DMS79 treated with DMSO at 0.1 percent for 48 hours (cell line): Measurements from ENCODE around the gene NUP214.
"Not testable (repeated sequence)": the region's sequence is repeated elsewhere in the genome, so short reads cannot be mapped to it uniquely, and the experiment has no call there.

Source experiments
- DNase-seq: peaks from one replicate; lab custom pipeline; 2025; lab: John Stamatoyannopoulos, UW

Gene NUP214

DNA sequence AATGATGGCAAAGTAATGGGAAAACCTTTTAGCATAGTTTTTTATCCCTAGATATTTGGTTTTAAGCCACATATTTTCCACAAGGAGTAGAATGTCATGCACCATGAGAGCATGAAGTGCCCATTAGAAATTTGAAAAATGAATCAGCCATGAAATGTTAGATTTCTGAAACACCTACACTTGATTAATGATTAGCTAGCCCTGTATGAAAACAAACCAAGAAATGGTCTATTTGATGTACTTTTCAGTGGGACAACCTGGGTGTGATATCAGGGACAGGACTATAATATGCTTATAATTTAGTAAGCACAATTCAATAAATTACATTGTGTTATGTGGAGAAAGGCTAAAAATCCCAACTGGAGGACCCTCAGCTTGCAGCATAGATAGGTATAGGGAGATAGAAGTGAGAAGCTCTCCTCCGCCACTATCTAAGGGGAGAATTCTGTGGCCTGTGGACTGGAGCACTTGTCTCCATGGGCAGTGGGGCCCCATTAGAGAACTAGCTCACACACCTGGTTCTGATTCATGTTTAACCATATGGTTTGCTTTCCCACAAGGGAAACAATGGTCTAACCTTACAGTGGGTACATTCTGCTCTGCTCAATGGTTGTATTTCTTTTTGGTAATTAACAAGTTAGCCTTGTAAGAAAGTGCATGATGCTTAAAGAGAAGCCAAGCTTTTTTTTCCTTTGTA is 35.2 kb downstream of the NUP214 start:
- no peak for DNase-seq

- no peak for DNase-seq
These were observed 36.2 kb downstream of the NUP214 start for GRCh38 chr9:131161585-131161984.

DNA sequence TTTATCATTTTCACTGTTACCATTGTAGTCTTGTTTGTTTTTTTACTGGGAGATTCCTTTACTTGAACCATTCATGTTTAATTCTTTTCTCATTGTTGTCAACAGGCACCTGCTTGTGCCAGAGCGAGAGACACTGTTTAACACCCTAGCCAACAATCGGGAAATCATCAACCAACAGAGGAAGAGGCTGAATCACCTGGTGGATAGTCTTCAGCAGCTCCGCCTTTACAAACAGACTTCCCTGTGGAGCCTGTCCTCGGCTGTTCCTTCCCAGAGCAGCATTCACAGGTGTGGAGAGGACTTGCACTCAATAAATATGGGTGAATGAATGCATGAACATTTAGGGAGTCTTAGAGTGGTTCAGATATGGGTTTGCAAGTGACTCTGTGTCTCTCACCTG is 37.5 kb downstream of the NUP214 start:
- DNase-seq = no peak

- DNase-seq = no peak
These were observed 40.1 kb downstream of the NUP214 start for GRCh38 chr9:131165523-131165922.

- DNase-seq = no peak
These were observed 41.8 kb downstream of the NUP214 start for GRCh38 chr9:131167146-131167692.

GRCh38 chr9:131167936-131168335 is 42.5 kb downstream of the NUP214 start:
- DNase-seq = no peak

- DNase-seq = no peak
These were observed 44.3 kb downstream of the NUP214 start for GRCh38 chr9:131169563-131170240.

GRCh38 chr9:131173995-131174394 is 48.6 kb downstream of the NUP214 start:
- DNase-seq = no peak

- no peak for DNase-seq
These were observed 49.4 kb downstream of the NUP214 start for GRCh38 chr9:131174681-131175239.

GRCh38 chr9:131177898-131178297 is 52.5 kb downstream of the NUP214 start:
- DNase-seq = no peak

DNA sequence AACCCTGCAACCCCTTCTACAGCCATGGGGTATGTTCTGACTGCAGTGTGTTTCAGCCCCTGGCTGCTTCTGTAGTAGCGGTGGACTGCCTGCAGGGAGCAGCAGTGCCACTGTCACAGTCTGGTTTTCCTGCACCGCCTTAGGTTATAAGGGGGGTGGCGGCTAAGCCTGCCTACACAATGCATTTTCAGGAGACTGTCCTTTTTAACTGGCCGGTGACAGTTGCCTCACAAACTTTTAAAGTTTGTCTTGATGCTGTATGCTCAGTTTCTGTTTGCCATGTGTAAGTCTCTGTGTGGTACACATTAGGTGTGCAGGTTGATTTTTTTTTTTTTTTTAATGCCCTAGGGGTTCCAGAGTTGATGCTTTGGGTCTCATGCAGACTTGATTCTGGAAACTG is 53.0 kb downstream of the NUP214 start:
- DNase-seq = no peak

GRCh38 chr9:131178926-131179325 is 53.5 kb downstream of the NUP214 start:
- no peak for DNase-seq

DNA sequence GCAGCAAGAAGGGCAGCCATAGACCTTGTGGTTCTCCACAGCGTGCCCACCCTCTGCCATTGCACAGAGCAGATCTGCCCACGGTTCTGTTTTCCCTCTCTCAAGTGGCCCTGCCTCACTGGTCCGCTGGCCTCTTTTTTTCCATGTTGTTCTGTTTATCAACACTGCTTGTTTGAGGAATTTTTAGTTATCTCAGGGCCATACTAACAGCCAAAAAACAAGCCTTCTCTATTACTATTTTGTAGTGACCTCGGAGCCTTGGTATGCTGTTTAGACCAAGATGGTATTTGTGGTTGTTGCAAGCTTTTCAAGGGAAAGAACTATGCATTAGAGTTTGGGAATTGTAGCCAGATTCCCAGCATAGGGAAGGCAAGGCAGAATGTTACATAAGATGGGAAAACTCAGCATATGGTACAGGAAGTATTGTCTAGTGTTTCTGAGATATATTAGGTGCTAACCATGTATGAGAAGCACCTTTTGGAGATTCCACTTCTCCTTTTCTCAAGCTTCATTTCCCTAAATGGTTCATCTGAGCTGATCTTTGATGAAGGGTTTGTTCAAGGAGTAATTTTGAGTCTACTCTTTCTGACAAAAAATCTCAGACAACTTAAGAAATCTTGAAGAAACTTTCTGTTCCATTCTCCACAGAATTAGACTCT is 54.3 kb downstream of the NUP214 start:
- no peak for DNase-seq

- no peak for DNase-seq
These were observed 55.1 kb downstream of the NUP214 start for GRCh38 chr9:131180454-131180853.

DNA sequence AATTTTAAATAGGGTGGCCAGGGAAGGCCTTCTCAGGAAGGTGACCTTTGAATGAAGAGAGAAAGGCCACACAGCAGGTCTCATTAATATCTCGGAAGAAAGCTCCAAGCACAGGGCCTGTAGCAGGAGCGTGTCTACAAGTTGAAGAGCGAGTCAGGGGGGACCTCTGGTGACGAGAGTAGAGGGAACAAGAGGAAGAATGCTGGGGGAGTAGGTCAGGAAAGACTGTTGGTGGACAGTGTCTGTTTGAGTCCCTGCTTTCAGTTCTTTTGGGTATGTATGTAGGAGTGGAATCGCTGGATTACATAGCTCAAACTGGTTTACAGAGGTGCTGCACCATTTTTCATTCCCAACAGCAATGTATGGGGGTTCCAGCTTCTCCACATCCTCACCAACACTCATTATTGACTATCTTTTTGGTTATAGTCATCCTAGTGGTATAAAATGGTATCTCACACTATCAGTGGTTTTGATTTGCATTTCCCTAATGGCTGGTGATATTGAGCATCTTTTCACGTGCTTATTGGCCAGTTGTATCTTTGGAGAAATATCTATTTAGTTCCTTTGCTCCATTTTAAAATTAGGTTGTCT is 55.8 kb downstream of the NUP214 start:
- DNase-seq = no peak

- no peak for DNase-seq
These were observed 60.5 kb downstream of the NUP214 start for GRCh38 chr9:131185924-131186323.

DNA sequence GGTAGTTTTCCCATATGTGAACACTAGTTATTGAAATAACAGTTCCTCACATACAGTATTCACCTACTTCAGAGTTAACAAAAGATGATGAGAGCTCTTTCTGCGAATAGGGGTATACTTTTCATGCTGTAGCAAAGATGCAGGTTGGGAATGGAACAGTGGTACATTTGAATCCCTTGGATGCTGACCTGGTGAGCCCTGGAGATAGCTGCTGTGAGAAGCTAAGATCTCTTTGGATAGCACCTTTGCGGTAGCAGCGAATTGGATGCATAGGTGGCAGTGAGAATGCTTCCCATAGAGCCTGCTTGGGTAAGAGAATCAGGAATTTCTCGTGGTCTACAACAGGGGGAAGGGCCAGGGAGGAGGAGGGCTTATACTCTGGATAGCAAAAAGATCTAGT is 61.2 kb downstream of the NUP214 start:
- no peak for DNase-seq

- no peak for DNase-seq
These were observed 62.6 kb downstream of the NUP214 start for GRCh38 chr9:131187957-131188356.

DNA sequence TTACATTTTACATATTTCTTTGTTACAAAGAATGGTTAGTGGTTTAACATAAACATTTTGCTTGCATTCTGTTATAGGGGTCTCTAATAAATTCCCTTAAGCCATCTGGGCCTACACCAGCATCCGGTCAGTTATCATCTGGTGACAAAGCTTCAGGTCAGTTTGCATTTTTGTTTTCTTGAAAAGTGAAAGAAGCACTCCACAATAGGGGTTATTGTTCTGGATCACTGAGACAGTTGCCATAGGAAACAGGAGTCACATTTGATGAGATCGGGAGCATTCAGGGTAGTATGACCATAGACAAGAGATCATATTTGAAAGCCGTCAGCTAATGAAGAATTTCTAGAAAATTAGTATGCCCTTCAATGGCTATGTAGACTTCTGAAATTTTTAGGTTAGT is 63.6 kb downstream of the NUP214 start:
- no peak for DNase-seq

DNA sequence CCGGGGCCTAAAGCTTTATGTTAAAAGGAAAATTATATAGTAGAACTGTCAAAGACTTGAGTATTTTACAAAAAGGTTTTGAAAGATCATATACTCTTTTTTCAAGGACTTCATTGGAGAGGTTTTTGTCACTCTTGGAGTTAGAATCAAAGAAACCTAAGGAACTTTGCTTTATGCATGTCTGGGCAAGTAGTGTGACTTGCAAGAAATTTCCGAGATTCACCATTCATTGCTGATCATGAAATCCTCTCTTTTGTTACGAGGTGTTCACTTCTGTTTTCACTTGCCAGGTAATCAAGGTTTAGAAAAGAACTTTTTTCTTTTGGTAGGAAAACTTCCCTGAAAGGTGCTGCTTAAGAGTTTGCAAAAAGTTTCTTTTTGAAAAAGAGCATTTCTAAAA is 64.8 kb downstream of the NUP214 start:
- DNase-seq = no peak

GRCh38 chr9:131191032-131191431 is 65.6 kb downstream of the NUP214 start:
- not testable (repeated sequence) for DNase-seq

DNA sequence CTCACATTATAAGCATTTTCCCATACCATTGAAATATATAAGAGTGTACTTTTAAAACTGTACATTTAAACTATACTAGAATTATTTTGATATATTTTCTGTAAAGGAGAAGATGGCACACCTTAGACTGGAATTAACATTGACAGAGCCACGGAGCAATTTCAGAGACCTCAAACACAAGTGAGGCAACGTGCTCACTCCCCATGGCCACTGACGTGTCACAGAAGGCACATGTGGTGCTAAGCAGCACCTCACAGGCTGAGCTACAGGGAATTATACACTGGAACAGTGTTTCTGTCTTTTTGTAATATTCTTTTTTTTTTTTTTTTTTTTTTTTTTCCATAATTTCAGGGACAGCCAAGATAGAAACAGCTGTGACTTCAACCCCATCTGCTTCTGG is 66.5 kb downstream of the NUP214 start:
- DNase-seq = no peak
